Activated CD4-positive, alpha-beta T cell treated with anti-CD3 and anti-CD28 coated beads, Interleukin-2, amount 50 U/mL, for 16 hours (primary cell): ENCODE results near the gene FRY.

Experiments
- DNase-seq: peaks from one replicate; pipeline ENCODE4 v3.0.0-alpha.2; 2020

The FRY gene

DNA sequence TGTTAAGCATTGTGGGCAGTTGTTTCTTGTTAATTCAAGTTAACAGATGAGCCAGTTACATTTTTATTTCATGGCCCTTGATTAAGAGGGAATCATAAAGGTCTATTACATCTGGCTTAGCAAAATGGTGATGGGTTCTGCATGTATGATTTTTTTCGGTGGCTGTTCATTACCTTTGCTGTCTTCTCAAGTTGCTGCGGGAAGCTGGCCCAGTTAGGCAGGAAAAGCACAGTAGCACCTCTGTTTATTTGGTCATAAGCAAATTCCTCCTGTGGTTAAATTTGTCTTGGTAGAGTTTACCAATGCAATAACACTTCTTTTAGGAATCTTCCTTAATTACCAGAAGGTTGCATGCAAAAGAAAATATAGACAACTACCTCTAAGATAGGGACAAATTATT lies 104.5 kb downstream of the FRY start:
- DNase-seq = no peak

DNA sequence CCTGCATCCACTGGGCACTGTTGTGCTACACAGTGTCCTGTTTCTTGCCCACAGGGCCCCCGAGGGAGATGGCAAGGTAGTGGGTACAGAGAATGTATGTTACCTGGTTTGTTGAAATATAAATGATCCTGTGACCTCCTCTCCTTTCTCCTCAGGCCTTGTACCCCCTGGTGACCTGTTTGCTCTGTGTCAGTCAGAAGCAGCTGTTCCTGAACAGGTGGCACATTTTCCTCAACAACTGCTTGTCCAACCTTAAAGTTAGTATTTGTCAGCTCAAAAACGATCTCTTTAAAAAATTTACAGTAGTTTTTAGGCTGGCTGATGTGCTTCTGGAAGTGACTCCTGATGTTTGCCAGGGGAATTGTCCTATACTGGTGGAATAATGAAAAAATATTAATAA lies 105.1 kb downstream of the FRY start:
- DNase-seq = no peak

DNA sequence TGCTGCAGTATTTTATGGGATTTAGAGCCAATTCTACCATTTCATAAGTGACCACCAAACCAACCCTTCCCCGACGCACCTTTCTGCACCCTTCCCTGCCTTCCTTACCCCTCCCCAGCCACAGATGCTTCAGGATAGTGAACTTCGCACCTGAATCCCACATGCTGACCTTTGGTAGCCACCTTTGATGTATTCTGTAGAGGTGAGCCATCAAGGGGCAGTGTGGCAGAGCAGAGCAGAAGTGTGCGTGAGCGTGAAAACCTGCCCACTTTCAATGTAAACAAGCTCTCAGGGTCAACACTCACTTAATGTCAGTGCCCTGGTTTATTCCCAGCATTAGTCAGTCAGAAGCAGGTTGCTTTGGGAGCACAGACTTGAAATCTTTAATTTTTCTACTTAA lies 107.7 kb downstream of the FRY start:
- DNase-seq = no peak

- no peak for DNase-seq
Measured at GRCh38 chr13:32140109-32140508, 108.5 kb downstream of the FRY start.

DNA sequence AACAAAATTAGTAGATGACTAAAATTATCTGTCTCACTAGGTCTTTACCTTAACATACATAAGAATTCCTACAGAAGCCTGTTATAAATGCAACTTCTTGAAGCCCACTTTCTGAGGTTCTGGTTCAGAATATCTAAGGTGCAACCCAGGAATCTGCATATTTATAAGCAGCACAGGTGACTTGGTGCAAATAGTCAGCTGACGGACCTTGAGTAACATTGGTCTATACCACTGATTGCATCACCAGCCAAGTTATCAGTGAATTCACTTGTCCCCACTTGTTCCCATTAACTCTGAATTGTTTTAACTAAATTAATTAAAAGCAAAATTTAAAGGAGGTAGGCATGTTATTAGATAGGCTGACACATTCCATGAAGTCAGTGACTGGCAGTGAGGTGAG lies 109.9 kb downstream of the FRY start:
- no peak for DNase-seq

GRCh38 chr13:32142115-32142514 lies 110.5 kb downstream of the FRY start:
- no peak for DNase-seq

- DNase-seq = no peak
Measured at GRCh38 chr13:32142956-32143375, 111.4 kb downstream of the FRY start.

DNA sequence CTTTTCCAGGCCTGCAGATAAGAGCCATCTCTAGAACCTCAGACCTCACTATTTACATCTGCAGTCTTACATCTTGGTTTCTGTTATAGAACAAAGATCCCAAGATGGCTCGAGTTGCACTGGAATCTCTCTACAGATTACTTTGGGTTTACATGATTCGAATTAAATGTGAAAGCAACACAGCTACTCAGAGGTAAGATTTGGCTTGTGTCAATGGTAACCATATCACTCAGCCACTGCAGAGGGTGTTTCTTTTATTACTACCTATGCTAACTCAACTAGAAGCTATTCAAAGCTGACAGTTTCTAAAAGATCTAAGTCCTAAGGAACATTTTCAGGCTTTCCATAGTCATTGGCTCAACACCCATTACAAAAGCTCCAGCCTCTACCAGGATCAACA lies 115.6 kb downstream of the FRY start:
- peak; percentile 11 for DNase-seq

- peak; percentile 5 for DNase-seq
Measured at GRCh38 chr13:32147976-32148375, 116.4 kb downstream of the FRY start.

DNA sequence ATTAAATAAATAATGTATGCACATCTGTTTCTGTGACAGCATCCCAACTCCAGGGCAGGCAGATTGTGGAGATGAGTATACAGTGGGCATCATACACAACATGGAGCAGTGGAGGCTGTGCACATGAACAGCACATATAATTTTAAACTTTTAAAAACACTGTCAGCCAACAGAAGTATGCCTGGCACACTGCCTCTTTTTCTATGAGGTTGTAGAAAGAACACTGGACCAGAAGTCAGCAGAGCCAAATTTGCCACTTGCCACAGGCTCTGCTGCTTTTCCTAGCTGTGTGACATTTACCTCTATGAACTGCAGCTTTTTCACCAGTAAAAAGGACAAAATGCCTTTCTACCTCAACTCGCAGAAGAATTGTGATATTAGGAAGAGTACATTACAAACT lies 118.7 kb downstream of the FRY start:
- no peak for DNase-seq

GRCh38 chr13:32150794-32151193 lies 119.2 kb downstream of the FRY start:
- DNase-seq = no peak

- no peak for DNase-seq
Measured at GRCh38 chr13:32151240-32151639, 119.7 kb downstream of the FRY start.

- peak; percentile 14 for DNase-seq
Measured at GRCh38 chr13:32153056-32153455, 121.5 kb downstream of the FRY start.

- no peak for DNase-seq
Measured at GRCh38 chr13:32159137-32159869, 127.7 kb downstream of the FRY start.

GRCh38 chr13:32162395-32163005 lies 130.9 kb downstream of the FRY start:
- no peak for DNase-seq

GRCh38 chr13:32164622-32165268 lies 133.2 kb downstream of the FRY start:
- peak; percentile 45 for DNase-seq

DNA sequence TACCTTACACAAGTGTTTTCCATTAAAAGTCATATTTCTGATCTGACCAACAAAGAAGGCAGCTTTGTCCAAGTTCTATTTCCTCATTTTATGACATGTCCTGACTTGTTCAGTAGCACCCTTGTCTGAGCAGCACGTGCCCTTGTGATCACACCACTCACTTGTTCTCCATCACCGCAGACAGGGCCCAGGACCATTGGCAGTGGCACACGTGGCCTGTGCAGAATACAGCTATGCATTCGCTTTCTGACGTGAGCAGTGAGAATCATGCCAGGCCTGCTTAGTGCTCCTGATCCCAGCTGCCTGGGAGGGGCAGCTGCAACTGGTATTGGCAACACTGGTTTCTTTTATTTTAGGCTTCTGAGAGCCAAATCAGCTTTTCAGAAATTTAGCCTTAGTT lies 134.2 kb downstream of the FRY start:
- no peak for DNase-seq

- DNase-seq = no peak
Measured at GRCh38 chr13:32168131-32168530, 136.6 kb downstream of the FRY start.

DNA sequence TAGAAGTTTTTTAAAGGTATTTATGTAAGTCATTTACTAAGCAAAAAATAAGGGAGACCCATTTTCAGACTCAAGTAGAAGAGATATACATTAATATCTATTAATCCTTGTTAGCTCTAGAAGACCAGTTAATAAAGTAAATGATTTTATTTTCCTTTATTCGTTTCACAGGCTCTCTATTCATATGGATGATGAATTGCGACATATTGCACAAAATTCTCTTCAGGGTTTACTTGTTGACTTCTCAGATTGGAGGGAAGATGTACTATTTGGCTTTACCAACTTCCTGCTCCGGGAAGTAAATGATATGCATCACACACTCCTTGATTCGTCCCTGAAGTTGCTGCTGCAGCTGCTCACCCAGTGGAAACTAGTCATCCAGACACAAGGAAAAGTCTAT lies 139.3 kb downstream of the FRY start:
- DNase-seq = no peak

DNA sequence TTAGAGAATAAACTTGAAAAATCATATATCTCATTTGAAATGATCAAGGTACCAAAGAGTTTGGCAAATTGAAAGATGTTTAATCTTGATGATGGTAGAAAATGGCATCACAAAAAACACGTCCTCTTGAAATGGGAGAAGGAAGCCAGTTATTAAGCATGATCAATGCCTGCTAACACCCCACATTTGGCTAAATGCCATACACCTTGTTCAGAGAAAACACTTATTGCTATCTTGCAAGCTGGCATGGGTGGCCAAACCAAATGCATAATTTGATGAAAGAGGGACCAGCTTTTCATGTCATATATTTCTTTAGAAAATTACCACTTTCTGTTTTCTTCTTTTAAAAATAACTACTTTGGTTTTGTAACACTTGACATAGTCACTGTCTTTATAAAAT lies 142.3 kb downstream of the FRY start:
- DNase-seq = no peak

DNA sequence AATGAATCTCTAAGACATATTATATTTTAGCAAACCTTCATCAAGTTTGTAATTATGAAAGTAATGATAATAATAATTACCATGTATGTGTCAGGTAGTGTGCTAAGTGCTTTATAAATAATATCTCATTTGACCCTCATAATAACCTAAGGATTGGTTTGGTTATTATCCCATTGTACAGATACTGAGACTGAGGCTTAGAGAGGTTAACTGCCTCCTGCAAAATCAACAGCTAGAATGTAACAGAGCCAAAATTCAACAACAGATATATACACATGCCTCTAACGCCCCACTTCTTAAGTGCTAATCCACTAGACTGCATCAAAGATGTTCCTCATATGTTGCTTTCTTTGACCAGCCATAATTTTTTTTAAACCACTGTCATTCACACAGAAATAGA lies 142.8 kb downstream of the FRY start:
- DNase-seq = no peak

GRCh38 chr13:32175307-32175706 lies 143.7 kb downstream of the FRY start:
- no peak for DNase-seq

DNA sequence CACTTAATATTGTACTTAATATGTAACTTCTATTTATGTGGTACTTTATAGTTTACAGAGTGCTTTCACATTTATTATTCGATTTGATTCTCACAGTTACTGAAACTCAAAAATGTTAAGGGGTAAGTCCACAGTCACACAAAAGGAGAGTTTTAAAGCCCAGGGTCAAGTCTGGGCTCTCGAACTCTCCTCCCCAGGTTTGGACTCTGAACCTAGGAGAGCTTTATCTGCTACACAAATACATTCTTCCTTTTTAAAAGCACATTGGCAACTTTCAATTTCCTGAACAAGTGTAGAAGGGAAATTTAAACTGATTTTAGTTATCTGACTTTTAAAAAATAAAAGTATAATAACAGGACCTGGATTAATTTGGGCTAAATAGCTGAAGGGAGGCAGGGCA lies 144.4 kb downstream of the FRY start:
- no peak for DNase-seq

GRCh38 chr13:32176696-32177095 lies 145.1 kb downstream of the FRY start:
- no peak for DNase-seq
